NCI-H146 treated with DMSO at 0.1 percent for 48 hours (cell line): ENCODE data around the gene LRRK2.
"Not testable (repeated sequence)": the region's sequence is repeated elsewhere in the genome, so short reads cannot be mapped to it uniquely, and the experiment has no call there.

Experiments used
- DNase-seq: peaks from one replicate; lab custom pipeline; 2025; ENCODE audit not compliant: unreplicated experiment; lab: John Stamatoyannopoulos, UW

LRRK2 gene

GRCh38 chr12:40244526-40245156 lies 19.8 kb downstream of the LRRK2 start:
- not testable (repeated sequence) for DNase-seq

- no peak for DNase-seq
Observed at GRCh38 chr12:40248034-40248433, 23.2 kb downstream of the LRRK2 start.

DNA sequence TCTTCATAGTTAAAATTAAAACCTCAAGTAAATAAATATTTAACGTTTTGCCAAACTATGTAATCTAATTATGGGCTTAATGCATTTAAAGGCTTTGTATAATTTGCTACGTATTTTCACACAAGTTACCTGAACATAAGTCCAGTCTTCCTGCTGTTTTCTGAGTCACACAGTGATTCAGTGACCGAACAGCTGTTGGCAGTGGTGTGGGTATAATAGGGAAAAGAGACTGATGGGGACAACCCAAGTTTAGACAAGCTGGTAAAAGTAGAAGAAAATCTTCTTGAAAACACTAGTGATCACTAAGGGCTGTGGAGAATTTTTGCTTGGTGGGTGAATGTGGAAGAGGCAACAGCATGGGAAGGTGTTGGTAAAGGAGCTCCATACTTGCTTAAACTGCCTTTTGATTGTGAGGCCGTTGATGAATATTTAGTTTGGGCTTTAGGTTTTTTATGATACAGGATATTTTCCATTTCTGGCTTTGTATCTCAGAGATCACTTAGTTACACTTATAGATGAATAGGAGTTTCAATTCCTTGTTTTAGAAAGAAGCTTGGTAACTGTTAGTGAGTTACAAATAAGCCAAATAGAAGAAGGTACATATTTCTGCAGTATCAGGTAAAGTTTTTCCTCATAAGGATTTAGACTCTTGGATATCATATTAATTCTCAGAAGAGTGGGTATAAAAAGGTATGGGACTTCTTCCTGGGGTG lies 23.9 kb downstream of the LRRK2 start:
- no peak for DNase-seq

DNA sequence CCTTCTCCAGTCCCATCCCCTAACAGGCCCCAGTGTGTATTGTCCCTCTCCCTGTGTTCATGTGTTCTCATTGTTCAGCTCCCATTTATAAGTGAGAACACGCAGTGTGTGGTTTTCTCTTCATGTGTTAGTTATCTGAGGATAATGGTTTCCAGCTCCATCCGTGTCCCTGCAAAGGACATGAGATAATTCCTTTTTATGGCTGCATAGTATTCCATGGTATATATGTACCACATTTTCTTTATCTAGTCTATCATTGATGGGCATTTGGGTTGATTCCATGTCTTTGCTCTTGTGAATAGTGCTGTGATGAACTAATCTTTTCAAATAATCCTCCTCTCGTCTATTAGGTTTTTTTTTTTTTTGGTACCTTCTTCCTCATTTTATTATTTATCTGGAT lies 25.9 kb downstream of the LRRK2 start:
- DNase-seq: not testable (repeated sequence)

DNA sequence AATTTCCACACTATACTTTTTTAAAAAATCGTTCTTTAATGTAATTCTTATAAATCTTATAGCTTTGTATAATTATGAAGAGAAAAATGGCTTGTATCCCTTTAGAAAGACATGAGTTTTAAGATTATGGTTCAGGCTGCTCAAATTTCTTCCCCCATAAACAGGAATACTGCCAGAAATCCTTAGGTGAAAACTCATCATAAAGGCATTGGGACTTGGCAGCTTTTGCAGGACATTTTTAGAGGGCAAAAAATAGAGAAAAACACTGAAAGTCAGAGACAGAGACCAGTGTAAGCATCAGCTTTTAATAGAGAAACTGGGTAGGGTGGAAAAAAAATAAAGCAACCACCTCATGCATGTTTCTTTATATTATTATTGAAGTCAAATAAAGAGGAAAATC lies 29.1 kb downstream of the LRRK2 start:
- DNase-seq: no peak

- DNase-seq: no peak
Observed at GRCh38 chr12:40254455-40255085, 29.8 kb downstream of the LRRK2 start.

- DNase-seq: no peak
Observed at GRCh38 chr12:40258371-40258770, 33.6 kb downstream of the LRRK2 start.

GRCh38 chr12:40261937-40262336 lies 37.1 kb downstream of the LRRK2 start:
- no peak for DNase-seq

DNA sequence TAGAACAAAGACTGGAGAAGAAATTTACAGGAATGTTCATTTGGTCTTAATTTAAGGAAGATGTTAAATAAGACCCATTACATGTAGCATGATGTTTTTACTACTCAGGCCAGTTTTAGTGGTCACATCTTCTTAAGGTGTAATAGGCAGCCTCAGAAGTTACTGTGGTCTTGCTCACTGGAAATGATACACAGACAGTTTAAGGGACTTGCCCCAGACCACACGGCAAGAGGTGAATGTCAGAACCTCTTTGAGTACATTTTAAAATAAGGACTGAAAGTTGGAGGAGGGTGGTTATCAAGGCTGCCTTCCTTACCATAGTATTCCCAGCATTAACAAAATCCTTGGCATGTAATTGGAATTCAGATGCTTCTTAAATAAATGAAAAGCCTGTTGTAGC lies 37.9 kb downstream of the LRRK2 start:
- no peak for DNase-seq

- no peak for DNase-seq
Observed at GRCh38 chr12:40263616-40264409, 39.0 kb downstream of the LRRK2 start.

DNA sequence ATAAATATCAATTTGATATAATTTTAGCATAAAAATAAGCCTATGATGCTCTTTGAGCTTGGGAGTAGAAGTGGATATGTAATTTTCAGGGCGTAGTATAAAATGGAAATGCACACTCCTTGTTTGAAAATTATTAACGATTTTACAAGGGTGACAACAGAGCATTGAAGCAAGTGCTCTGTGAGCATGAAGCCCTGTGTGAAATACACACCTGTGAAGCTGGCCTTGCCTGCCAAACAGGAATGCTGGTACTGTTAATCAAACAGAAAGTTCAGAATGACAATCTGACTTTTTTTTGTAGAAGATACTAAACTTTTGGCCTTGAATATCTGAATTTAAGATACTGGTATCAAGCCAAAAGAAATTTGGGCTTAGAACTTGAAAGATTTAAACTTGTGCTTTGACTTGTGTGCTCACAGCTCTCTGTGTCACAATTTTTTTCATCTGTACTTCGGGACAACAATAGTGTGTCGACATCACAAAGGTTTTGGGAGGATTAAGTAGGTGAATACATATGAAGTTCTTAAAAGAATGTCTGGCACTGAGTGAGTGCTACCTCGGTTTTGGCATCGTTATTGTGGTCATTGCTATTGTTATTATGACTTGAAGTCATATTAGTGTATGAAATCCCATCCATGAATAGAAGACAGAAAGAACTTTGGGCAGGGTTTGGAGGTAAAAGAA lies 47.3 kb downstream of the LRRK2 start:
- no peak for DNase-seq

DNA sequence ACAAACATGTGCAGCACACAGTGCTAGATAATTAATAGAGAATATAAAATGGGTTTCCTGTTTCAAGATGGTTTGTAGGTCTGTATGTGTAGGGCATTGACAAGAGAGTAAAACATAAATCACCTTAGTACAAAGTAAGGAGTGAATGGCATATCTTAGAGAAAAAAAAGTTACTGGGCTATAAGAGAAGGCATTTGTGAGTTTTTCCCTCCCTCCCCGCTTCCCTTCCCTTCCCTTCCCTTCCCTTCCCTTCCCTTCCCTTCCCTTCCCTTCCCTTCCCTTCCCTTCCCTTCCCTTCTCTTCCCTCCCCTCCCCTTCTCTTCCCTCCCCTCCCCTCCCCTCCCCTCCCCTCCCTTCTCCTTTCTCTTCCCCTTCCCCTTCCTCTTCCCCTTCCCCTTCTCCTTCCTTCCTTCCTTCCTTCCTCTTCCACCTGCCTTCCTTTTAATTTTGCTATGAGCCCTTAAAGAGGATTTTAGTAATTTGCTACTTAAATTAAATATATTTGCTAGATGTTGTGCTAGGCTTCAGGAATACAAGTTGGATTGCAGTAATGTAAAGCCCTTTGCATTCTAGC lies 57.1 kb downstream of the LRRK2 start:
- DNase-seq: no peak

DNA sequence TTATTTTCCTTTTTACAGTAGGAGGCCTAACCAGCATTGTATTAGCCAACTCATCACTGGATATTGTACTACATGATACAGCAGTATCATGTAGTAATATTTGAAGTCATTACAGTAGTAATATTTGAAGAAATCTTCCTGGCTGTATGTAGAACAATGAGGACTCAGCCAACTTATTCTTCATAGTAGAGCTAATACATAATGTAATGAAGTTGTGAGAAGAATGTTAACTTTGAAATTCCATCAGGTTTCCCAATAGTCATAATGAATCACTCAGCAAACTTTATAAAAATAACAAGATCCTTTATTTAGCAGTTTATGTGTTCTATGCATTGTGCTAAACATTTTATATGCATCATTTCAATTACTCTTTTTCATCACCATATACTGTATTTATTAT lies 61.8 kb downstream of the LRRK2 start:
- no peak for DNase-seq

- no peak for DNase-seq
Observed at GRCh38 chr12:40287369-40287975, 62.7 kb downstream of the LRRK2 start.

GRCh38 chr12:40292788-40293429 lies 68.1 kb downstream of the LRRK2 start:
- no peak for DNase-seq

DNA sequence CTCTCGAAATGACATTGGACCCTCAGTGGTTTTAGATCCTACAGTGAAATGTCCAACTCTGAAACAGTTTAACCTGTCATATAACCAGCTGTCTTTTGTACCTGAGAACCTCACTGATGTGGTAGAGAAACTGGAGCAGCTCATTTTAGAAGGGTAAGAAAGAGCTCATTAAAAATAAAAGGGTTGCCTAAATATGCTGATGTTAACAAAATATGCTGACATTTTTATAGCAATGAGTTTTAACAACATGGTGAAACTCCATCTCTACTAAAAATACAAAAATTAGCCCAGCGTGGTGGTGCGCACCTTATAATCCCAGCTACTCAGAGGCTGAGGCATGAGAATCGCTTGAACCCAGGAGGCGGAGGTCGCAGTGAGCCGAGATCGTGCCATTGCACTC lies 73.5 kb downstream of the LRRK2 start:
- no peak for DNase-seq

DNA sequence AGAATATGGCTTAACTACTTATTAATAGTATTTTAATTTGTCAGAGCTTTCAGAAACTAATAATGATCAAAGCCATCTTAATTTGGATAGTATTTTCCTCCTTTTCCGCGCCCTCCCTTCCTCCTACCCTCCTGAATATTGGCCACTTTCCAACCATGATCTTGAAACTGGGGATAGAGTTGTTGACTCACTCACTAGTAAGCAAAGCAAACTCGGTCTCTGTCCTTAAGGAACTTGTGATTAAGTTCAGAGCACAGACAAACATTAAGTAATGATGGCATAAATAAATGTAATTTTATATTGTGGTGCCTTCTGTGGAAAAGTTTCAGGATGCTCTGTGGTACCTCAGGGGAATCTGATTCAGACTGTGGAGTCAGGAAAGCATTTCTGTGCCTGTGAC lies 75.7 kb downstream of the LRRK2 start:
- no peak for DNase-seq

GRCh38 chr12:40309001-40309400 lies 84.2 kb downstream of the LRRK2 start:
- no peak for DNase-seq

DNA sequence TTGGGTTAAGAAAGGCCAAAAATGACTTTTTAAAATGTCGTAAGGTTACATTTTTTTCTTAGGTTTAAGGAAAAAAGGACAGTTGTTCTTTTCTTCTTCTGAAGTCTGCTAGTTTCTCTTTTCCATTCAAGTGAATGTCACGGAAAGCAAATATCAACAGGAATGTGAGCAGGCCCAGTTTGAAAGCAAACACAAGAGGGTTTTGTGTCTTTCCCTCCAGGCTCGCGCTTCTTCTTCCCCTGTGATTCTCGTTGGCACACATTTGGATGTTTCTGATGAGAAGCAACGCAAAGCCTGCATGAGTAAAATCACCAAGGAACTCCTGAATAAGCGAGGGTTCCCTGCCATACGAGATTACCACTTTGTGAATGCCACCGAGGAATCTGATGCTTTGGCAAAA lies 85.4 kb downstream of the LRRK2 start:
- no peak for DNase-seq

- DNase-seq: no peak
Observed at GRCh38 chr12:40312196-40312595, 87.4 kb downstream of the LRRK2 start.
